Measurements from ENCODE around the gene MEGF6. TPM values are rescaled to one million over a fixed set of nuclear protein-coding genes. Genes with fewer than 3 reads are reported as not detected.

MEGF6 gene
- total RNA-seq, 1 donor from 2014 or later, result 33.3 TPM

DNA sequence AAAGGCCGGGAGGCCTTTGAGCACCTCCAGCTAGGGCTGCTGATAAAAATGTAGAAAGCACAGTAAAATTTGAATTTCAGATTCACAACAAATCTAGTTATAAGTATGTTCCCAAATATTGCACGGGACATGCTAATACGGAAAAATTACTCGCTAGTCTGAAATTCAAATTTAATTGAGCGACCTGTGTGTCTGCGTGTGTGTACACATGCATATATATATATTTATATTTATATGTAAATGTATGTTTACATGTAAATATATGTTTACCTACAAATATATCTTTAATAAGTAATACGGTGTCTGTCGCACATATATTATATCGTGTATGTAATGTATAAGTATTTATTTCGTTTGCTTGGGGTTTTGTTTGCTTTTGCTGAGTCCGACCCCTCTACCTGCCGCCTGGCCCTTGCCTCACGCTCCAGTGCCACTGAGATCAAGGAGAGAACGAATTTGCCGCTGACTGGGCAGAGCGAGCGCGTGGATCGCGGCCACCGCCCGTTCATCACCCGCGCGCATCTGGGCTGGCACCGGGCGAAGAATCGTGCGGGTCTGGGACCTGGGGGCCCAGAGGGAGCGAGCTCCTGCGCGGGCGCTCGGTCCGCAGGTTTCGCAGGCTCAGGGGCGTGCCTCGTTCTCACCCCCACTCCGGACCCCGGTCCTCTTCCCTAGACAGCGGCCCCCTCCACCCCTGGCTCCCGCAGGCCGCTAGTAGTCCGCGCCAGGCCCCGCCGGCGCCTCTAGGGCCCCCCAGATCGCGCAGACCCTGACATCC, 39.1 kb upstream of the MEGF6 start:
- H3K4me3 ChIP-seq (ENCODE audit: low read depth, low read length), result peak overlapping the region; percentile 95
- TF ChIP-seq, protein P1, sequence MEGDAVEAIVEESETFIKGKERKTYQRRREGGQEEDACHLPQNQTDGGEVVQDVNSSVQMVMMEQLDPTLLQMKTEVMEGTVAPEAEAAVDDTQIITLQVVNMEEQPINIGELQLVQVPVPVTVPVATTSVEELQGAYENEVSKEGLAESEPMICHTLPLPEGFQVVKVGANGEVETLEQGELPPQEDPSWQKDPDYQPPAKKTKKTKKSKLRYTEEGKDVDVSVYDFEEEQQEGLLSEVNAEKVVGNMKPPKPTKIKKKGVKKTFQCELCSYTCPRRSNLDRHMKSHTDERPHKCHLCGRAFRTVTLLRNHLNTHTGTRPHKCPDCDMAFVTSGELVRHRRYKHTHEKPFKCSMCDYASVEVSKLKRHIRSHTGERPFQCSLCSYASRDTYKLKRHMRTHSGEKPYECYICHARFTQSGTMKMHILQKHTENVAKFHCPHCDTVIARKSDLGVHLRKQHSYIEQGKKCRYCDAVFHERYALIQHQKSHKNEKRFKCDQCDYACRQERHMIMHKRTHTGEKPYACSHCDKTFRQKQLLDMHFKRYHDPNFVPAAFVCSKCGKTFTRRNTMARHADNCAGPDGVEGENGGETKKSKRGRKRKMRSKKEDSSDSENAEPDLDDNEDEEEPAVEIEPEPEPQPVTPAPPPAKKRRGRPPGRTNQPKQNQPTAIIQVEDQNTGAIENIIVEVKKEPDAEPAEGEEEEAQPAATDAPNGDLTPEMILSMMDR (conservative IDR thresholded peaks at IDR 0.05; ENCODE audit: low read depth, low read length), result no peak
- no peak for DNase-seq (ENCODE audit: low read depth)

GRCh38 chr1:3649342-3650247, 38.3 kb upstream of the MEGF6 start, which contains the start of gene WRAP73:
WRAP73 (minus strand) TSS chr1:3650103; CDS start chr1:3649999, 104 bp downstream.
- peak; percentile 52 for DNase-seq (ENCODE audit: low read depth)
- TF ChIP-seq, protein P1 (conservative IDR thresholded peaks at IDR 0.05; ENCODE audit: low read depth, low read length), result peak; percentile 25
- peak within 1 kb of the TSS; percentile 95 for H3K4me3 ChIP-seq (ENCODE audit: low read depth, low read length)

- no peak overlapping the region for H3K4me3 ChIP-seq (ENCODE audit: low read depth, low read length)
- no peak for DNase-seq (ENCODE audit: low read depth)
- TF ChIP-seq, protein P1 (conservative IDR thresholded peaks at IDR 0.05; ENCODE audit: low read depth, low read length), result no peak
These were observed 35.3 kb upstream of the MEGF6 start for GRCh38 chr1:3646596-3646995.

DNA sequence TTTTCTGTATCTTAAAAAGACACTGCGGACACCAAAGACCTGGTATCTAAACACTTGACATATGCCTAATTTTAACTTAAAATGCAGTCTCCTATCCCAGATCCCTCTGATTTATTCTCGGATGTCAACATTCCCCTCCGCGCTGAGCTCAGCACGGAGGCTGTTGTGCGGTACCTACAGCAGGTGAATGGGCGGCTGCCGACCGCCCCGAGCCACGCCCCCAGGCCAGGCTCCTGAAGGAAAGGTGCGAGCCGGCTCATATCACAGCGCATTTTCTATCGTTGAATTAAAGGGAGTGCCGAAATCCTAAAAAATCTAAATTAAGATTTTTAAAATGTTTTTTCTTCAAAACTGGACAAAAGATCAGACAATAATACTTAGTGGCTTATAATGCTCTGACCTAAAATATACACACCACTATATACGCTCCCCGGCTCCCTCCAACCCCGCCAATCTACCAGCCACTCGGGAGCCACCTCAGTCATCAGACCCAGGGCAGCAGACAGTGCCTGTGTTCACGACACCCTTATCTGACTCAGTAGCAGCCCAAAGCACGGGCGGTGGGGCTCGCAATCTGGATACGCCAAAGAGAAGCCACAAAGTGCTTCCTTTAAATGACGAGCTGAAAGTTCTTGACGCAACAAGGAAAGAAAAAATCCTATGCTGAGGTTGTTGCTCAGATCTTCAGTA, 34.5 kb upstream of the MEGF6 start:
- TF ChIP-seq, protein P1 (conservative IDR thresholded peaks at IDR 0.05; ENCODE audit: low read depth, low read length), result no peak
- no peak for DNase-seq (ENCODE audit: low read depth)
- H3K4me3 ChIP-seq (ENCODE audit: low read depth, low read length), result no peak overlapping the region

DNA sequence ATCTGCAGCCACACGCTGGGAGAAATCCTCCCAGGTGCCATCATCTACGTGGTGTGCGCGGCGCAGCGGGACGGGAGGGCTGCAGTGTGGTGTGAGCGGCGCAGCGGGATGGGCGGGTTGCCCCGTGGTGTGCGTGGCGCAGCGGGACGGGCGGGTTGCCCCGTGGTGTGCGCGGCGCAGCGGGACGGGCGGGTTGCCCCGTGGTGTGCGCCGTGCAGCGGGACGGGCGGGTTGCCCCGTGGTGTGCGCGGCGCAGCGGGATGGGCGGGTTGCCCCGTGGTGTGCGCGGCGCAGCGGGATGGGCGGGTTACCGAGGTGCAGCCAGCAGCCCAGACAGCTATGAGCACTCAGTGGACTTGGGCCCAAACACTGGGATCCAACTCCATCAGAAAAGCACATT, 33.9 kb upstream of the MEGF6 start:
- no peak overlapping the region for H3K4me3 ChIP-seq (ENCODE audit: low read depth, low read length)
- TF ChIP-seq, protein P1 (conservative IDR thresholded peaks at IDR 0.05; ENCODE audit: low read depth, low read length), result no peak
- DNase-seq (ENCODE audit: low read depth), result no peak

DNA sequence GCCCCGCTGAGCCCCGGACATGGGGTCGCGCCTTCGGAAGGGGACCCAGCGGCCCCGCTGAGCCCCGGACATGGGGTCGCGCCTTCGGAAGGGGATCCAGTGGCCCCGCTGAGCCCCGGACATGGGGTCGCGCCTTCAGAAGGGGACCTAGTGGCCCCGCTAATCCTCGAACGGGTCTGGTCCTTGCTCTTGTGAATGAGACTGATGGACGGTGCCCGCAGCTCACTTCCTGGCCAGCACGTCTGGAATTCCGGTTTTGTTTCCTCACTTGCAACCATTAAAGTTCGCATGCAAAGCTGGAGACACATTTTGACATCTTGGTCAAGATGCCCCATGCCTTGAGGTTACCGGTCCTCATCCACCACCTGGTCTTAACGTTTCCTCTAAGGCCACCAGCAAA, 33.0 kb upstream of the MEGF6 start:
- H3K4me3 ChIP-seq (ENCODE audit: low read depth, low read length), result no peak overlapping the region
- DNase-seq (ENCODE audit: low read depth), result no peak

More for the DNA sequence above, 33.0 kb upstream of the MEGF6 start:
- TF ChIP-seq, protein P1 (conservative IDR thresholded peaks at IDR 0.05; ENCODE audit: low read depth, low read length), result no peak

Data from epithelial cell of proximal tubule (primary cell).